IPS-NIHi7 (cell line): ENCODE results near the gene TSBP1.
"Not testable (repeated sequence)": the region's sequence is repeated elsewhere in the genome, so short reads cannot be mapped to it uniquely, and the experiment has no call there.

Experiments
- DNase-seq: peaks from one replicate; pipeline ENCODE4 v3.0.0; 2012; ENCODE audit warnings: mixed read lengths; ENCODE audit errors: extremely low spot score

The TSBP1 gene

DNA sequence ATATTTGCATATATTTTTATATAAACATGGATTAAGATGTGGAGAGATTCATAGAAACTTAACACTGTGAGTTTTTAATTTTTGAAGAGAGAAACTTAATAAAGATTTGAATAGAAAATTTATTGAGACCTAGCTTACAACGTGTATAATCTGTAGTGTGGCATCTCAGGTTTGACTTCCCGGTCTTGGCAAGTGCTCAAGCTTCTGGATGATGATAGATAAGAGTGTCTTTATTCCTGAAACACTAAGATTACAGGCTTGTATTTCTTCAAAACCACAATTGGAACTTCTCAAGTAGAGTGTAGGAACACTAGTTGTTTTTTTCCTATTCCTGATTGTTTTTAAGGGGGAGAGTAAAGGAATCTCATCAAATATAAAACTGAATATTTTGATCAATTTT is 83.3 kb downstream of the TSBP1 start:
- no peak for DNase-seq

DNA sequence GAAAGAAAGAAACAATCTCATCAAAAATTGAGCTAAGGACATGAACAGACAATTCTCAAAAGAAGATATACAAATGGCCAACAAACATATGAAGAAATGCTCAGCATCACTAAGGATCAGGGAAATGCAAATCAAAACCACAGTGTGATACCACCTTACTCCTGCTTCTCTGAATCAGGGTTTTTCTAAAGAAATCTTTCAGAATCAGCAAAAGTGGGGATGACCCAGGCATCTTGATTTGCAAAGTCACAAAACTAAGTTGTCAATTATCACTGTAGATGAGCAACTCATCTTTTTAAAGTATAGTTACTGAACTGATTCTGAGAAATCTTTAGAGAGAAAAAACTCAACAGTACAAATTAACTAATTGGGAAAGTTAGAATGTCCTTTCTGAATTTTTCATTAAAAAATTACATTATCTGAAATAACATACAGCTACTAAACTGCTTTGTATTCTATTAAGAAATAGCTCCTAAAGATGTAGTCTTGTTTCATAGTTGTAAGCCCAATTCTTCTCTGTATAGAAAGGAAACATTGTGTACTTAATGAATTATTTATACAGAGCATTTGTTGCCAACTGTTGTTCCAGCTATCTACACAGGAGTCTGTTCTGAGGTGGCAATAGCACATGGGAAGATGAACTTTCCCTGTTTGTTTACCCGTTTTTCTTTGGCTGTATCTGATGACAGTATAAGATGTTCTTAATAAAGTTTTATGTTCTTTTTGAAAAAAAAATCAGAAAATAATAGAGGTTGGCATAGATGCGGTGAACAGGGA is 97.7 kb downstream of the TSBP1 start:
- DNase-seq, result not testable (repeated sequence)

DNA sequence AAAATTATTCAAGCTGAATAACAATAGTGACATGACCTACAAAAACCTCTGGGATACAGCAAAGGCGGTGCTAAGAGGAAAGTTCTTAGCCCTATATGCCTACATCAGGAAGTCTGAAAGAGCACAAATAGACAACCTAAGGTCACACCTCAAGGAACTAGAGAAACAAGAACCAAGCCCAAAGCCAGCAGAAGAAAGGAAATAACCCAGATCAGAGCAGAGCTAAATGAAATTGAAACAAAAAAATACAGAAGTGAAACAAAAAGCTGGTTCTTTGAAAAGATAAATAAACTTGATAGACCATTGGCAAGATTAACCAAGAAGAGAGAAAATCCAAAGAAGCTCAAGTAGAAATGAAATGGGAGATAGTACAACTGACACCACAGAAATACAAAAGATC is 100.3 kb downstream of the TSBP1 start:
- no peak for DNase-seq

DNA sequence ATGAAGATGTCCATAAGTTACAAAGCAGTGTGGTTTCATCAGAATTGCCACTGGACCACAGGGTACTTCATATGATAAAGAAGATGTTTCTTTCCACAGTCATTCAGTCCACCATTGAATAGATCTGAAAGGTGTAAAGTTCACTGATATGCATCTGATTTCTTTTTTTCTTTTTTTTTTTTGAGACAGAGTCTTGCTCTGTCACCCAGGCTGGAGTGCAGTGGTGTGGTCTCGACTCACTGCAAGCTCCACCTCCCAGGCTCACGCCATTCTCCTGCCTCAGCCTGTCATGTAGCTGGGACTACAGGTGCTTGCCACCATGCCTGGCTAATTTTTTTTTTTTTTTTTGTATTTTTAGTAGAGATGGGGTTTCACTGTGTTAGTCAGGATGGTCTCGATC is 103.2 kb downstream of the TSBP1 start:
- not testable (repeated sequence) for DNase-seq

DNA sequence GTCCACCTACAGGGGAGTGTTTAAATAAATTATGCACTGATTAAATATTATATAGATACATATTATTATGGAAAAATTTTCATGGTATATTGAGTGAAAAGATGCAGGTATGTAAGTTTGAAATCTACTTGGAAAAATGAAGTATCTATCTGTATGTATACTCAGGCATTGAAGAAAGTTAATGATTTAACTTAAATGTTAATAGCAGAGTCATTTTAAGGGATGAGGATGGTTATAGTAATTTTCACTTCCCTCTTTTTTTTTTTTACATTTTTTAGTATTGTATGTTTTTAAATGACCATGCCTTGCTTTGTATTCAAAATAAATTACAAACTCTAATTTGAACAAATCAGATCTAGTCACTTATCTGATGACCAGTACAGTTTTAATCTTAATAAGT is 104.7 kb downstream of the TSBP1 start:
- no peak for DNase-seq

DNA sequence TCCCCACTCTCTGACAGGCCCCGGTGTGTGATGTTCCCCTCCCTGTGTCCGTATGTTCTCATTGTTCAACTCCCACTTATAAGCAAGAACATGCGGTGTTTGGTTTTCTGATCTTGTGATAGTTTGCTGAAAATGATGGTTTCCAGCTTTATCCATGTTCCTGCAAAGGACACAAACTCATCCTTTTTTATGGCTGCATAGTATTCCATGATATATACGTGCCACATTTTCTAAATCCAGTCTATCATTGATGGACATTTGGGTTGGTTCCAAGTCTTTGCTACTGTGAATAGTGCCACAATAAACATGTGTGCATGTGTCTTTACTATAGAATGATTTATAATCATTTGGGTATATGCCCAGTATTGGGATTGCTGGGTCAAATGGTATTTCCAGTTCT is 114.4 kb downstream of the TSBP1 start:
- not testable (repeated sequence) for DNase-seq

DNA sequence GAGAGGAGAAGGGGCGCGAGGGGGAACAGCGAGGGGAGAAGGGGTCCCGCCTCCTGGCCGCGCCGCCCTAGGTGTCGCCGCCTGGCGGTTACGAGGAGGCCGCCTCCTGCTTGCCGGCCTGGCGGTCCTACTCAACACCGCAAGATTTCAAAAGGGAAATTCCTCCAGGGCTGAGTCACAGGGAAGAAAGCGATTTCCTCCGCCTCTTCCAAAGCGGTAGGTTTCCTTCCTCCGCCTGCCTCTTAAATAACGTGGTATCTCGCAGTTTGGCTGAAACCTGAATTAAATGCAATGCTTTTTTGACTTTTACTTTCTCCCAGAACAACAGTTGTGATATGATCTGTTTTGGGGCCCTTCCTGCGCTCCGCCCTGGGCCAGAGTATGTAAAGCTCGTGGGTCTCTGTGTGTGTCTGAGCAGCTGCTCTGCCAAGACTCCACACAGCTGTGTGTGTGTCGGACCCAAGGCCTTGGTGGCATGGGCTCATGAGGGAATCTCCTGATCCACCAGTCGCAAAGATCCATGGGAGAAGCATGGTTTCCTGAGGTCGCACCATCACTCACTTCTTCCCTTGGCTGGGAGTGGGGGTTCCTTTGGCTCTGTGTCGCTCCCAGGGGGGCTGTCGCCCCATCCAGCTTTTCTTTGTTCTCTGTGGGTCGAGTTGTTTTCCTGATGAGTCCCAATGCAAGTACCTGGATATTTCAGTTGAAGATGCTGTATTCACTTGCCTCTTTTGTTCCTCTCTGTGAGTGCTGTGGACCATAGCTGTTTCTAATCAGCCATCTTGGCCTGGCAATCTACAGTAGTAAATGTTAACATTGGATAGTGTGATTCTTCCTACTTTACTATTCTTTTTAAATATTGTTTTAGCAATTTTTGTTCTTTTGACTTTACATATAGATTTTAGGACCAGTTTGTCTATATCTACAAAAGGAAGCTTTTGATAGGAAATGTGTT is 116.2 kb downstream of the TSBP1 start:
- DNase-seq, result peak; percentile 88

DNA sequence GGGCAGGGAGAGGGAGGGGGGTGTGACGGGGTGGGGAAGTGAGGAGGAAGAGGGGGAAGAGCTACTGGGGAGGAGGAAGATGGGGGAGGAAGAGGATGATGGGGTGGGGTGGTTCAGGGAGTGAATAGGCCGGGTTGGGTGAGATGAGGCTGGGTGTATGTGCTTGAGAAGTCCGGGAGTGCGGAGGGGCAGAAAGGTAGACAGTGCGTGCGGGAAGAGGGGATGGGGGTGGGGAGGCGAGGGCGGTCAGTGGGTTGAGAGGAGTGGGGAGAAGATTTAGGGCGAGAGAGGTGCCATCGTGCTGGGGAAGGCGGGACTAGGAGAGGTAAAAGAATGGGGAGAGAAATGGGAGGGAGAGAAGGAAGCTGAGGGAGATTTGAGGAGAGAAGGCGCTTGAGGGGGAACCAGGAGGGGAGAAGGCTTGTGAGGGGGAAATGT is 116.9 kb downstream of the TSBP1 start:
- peak; percentile 58 for DNase-seq

DNA sequence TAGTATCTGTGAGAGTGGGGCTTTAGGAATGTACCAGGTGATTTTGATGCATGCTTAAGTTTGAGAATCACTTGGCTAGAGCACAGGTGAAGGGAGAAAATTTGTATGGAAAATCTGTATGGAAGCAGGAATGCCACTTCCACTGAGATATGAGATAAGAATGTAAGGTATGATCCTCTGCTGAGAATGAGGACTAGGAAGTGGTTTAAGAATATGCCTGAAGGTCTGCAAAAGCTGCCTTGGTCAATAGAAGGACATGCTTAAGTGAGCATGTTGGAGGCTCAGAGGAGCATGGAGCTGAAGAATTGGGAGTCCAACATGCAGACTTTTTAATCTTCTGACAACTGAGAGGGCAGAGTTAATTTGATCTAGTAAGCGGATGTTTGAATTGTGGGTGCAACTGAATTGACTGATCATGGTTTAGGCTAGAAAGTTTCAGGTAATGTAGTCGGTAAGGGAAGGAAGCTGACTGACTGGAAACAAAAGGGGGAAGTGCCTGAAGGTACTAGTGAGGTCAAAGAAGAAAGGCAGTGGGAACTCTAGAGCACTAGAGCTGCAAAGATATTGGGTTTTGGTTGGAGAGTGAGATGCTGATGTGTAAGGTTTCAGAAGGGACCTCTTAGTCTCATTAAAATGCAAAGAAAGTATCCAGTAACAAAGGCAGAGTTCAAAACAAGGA is 119.2 kb downstream of the TSBP1 start:
- no peak for DNase-seq

DNA sequence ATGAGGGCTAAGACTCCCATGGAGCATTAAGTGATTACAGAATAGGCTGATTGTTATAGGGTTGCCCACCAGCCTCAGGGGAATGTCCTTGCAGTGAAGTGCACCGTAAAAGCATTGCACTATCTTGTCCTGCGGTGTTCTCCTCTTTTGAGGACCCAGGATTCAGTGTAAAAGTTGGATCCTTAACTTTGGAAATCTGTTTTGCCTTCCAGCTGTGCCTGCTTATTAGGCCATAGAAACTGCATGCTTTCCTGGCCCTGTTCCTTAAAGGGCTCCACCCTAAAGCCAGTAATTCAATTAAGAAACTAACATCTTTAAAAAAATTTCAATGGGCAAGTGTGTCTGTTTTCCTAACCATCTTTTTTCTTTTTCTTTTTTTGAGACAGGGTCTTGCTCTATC is 122.4 kb downstream of the TSBP1 start:
- no peak for DNase-seq

DNA sequence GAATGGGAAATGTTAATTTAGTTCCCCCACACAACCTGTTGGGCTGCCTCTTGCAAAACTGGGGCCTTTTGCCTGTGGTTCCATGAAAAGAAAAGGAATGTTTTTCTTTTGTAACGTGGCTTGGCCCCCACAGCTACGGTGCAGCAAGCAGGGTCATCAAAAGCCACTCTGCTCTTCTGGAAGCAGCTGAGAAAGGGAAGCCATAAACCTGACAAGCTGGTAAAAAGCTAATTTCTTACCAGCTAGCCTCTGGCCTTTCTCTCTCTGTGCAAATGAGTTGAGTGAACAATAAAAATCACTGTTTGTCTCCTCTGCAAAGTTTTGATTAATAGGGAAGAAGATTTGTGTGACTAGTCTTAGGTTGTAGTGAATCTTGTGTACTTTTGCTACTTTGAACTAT is 124.3 kb downstream of the TSBP1 start:
- DNase-seq, result no peak

DNA sequence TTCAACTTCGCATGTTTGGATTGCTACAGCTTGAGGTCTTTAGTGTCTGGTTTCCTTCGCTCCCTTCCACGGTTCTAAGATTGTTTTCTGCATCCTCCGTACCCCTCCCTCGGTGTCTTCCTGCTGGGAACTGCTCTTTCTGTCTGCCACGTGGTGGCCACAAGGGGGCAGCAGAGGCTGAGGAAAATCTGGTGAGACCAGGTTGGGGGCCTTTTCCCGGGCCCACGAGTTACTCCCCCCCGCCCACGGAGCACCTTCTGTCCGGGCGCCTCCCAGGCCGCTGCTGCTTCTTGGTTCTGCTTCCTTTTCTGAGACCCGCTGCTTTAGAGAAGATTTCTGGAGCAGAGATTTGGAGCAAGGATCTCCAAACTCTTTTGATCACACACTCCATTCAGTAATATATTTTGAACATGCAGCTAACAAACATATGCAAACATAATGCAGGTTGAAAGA is 126.7 kb downstream of the TSBP1 start:
- peak; percentile 91 for DNase-seq

DNA sequence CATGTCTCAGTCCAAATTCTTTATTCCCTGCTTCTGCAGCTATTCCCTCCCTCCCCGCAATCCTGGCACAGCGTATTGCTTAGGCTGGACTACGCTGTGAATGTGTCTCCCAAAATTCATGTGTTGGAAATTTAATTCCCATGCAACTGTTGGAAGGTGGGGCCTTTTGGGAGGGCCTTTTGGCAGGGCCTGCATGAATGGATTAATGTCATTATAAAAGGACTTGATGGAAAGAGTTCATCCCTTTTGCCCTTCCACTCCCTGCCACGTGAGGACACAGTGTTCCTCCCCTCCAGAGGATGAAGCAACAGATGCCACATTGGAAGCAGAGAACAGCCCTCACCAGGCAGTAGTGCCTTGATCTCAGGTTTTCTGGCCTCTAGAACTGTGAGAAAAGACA is 127.4 kb downstream of the TSBP1 start:
- no peak for DNase-seq
